ENCODE results near the gene ZNF385B.

GRCh38 chr2:179487010-179487731 lies 374.2 kb downstream of the ZNF385B start:
- TF ChIP-seq CTCF (IDR thresholded peaks at IDR 0.05) = no peak
- no peak for TF ChIP-seq POLR2A (IDR thresholded peaks at IDR 0.05)

Data from ovary (tissue), 3 donors.